GM12891 (cell line): ENCODE results near the gene CDH23.

ENCODE experiments used
- DNase-seq: peaks from one replicate; pipeline ENCODE4 v3.0.0; 2011; ENCODE audit warnings: low spot score; ENCODE audit not compliant: insufficient read length
- FAIRE-seq: peaks from 2 replicates; lab custom pipeline; 2011; peaks lifted over from hg19 to GRCh38; lab: Jason Lieb, UNC
- PAX5 ChIP-seq: IDR thresholded peaks from 2 replicates; pipeline ENCODE4 v1.6.1; 2011; ENCODE audit warnings: low read length, moderate library complexity, mild to moderate bottlenecking; ENCODE audit not compliant: insufficient read depth, severe bottlenecking
- POLR2A ChIP-seq: IDR thresholded peaks from 2 replicates; pipeline ENCODE4 v1.6.1; 2011; ENCODE audit warnings: low read depth, low read length, control low read depth
- POLR2AphosphoS5 ChIP-seq: IDR thresholded peaks from 2 replicates; pipeline ENCODE4 v1.6.1; 2011; ENCODE audit warnings: low read depth, low read length, control low read depth
- POU2F2 ChIP-seq: IDR thresholded peaks from 2 replicates; pipeline ENCODE4 v1.6.1; 2011; ENCODE audit warnings: low read depth, mild to moderate bottlenecking, control low read depth, low read length, moderate library complexity
- SPI1 ChIP-seq: IDR thresholded peaks from 2 replicates; pipeline ENCODE4 v1.6.1; 2011; ENCODE audit warnings: low read depth, low read length, control low read depth
- TAF1 ChIP-seq: IDR thresholded peaks from 2 replicates; pipeline ENCODE4 v1.6.1; 2011; ENCODE audit warnings: low read depth, low read length, control low read depth

The CDH23 gene

GRCh38 chr10:71715026-71715425 is 318.3 kb downstream of the CDH23 start:
- no peak for DNase-seq
- FAIRE-seq: no peak
- TF ChIP-seq TAF1: no peak
- no peak for TF ChIP-seq SPI1
- no peak for TF ChIP-seq POLR2AphosphoS5
- TF ChIP-seq POLR2A: no peak
- TF ChIP-seq POU2F2: no peak
- TF ChIP-seq PAX5: no peak

GRCh38 chr10:71715860-71716259 is 319.1 kb downstream of the CDH23 start:
- DNase-seq (no peak), FAIRE-seq (no peak)
- no peak for TF ChIP-seq POLR2A
- TF ChIP-seq SPI1: no peak
- no peak for TF ChIP-seq POU2F2
- TF ChIP-seq POLR2AphosphoS5: no peak
- TF ChIP-seq TAF1: no peak
- no peak for TF ChIP-seq PAX5

- FAIRE-seq: no peak
- TF ChIP-seq POLR2AphosphoS5 (no peak), POU2F2 (no peak), TAF1 (no peak)
- DNase-seq: no peak
These were observed 319.7 kb downstream of the CDH23 start for GRCh38 chr10:71716426-71716825.

DNA sequence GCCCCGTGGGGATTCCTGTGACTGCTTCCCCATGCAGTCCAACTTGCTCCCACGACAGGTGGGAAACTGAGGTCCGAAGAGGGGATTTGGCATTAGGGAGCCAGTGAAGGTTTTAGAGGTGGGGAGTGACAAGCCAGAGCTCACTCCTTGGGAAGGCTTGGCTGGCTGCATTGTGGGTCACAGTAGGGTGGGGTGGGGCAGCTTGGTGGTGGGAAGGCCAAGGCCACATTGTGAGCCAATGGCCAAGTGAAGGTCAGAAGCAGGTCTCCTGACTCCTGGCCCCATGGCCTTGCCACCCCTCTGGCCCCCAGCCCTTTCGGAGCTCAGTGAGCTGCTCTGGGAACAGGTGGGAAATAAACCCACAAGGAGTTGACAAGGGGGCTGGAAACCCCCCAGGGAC is 320.3 kb downstream of the CDH23 start:
- DNase-seq: no peak
- no peak for TF ChIP-seq POLR2A
- no peak for TF ChIP-seq TAF1
- no peak for TF ChIP-seq POU2F2
- no peak for TF ChIP-seq SPI1
- no peak for TF ChIP-seq PAX5
- TF ChIP-seq POLR2AphosphoS5: no peak
- no peak for FAIRE-seq

DNA sequence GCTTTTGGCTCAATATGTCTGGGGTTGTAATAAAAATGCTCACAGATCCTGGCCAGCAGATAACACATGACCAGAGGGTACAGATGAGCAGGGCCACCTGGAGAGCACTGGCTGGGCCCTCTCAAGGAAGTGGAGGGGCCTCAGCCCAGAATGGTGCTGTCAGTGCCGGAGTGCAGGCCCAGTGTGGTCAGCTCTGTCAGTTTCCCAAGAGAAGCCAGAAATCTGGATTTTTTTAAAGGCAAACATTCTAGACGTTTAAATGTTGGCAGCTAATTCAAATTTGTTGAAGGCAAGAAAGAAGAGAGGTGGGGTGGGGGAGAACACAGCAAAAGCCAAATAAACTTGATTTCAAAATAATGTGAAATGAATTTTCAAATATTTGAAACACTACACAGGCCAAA is 320.8 kb downstream of the CDH23 start:
- TF ChIP-seq POLR2A (no peak), POU2F2 (no peak), PAX5 (no peak), POLR2AphosphoS5 (no peak), SPI1 (no peak), TAF1 (no peak)
- DNase-seq (no peak), FAIRE-seq (no peak)

DNA sequence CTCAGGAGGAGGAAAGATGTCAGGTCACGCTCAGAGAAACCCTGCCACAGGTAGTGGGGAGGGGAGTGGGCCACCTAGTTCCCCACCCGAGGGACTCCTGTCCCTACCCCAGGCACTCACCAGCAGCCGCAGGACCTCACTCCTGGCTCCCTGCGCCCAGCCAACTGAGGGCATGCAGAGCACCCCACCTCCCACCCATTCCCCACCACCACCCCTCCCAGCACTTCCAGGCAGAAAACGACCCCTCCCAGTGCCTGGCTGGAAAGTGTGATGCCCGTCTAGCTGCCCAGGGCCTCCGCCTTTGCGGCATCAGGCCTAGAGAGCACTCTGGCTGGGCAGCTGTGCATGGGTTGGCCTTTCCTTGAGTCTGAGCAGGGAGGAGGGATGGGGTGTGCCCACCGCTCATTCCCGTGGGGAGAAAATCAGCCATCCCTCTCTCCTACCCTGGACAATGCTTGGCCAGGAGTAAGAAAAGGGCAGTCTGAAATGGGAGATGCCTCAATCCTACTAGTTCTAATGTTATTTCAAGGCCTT is 321.5 kb downstream of the CDH23 start:
- FAIRE-seq (no peak), DNase-seq (no peak)
- TF ChIP-seq TAF1: no peak
- TF ChIP-seq SPI1: no peak
- TF ChIP-seq POLR2A: no peak
- TF ChIP-seq POLR2AphosphoS5: no peak
- no peak for TF ChIP-seq PAX5
- no peak for TF ChIP-seq POU2F2

DNA sequence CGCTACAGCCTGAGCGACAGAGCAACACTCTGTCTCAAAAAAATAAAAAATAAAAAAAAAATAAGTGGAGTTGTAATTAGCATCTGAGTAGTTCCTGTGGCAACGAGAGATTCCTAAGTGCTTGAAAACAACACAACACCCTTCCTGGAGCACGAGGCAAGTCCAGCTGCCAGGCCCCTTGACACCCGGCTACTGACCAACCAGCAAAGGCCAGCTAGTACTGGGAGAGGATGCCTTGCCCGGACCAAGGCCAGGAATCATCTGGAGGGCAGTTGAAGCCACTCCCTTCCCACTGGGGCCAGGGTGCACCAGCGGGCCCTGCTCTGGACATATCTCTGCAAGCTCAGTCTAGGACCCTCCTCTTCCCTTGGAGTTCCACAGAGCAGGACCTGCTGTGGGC is 322.3 kb downstream of the CDH23 start:
- no peak for DNase-seq
- TF ChIP-seq SPI1 (no peak), POLR2A (no peak), POU2F2 (no peak), TAF1 (no peak), POLR2AphosphoS5 (no peak), PAX5 (no peak)
- FAIRE-seq: no peak

DNA sequence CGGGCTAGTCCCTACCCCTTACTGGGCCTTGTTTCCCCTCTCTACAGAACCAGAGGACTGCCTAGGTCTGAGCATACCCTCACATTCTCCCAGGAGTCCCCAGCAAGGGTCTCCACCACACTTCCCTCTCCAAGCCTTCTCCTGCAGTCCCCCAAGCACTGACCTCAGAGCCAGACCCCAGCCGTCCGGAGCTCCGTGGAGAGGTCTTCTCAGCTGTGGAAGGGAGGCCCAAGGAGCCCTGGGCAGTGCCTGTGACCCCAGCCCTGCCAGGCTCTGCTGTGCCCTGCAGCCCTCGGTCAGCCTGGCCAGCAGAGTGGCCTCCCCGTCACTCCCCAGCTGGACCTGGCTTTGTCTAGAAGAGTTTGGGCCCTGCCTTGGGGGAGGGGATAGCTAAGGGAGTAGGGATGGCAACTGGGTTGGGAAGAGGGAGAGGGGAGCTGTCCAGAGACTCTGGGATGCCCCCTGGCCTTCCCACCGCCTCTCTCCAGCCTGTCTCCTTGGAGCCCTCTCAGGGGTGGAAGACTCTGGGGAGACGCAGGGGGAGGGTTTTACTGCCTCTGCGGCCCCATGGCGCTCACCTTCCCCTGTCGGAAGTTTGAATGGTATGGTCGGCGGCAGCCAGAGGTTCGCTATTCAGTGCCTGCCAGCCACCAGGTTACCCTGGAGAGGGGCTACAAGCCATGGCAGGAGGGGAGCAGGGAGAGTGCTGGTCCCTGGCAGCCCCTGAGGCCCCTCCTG is 322.9 kb downstream of the CDH23 start, which contains the start of gene C10orf105:
Gene C10orf105, minus strand, starts transcription at position 315 of the 738 bp plus-strand sequence. CDS start 3,441 bp downstream, outside the sequence.
- DNase-seq (no peak), FAIRE-seq (no peak)
- TF ChIP-seq PAX5 (no peak), TAF1 (no peak), POU2F2 (no peak), POLR2A (no peak), SPI1 (no peak)

DNA sequence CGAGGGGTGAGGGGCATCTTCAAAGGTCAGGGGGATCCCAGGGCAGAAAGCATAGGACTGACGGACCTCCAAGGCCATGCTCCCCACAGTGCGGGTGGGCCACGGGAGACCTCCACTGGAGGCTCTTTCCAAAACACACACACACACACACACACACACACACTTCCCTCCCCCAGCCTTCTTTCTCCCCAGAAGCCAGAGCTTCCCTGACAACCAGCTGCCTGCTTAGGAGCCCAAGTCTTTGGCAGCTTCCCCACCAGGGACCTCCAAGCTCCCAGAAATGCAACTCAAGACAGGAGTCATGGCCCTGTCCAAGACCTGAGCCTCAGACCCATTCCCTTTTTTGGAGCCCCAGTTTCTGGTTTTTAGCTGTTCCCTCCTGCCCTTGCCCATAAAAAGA is 323.6 kb downstream of the CDH23 start:
- TF ChIP-seq TAF1 (no peak), PAX5 (no peak), POLR2A (no peak), POLR2AphosphoS5 (no peak), POU2F2 (no peak), SPI1 (no peak)
- FAIRE-seq (no peak), DNase-seq (no peak)

DNA sequence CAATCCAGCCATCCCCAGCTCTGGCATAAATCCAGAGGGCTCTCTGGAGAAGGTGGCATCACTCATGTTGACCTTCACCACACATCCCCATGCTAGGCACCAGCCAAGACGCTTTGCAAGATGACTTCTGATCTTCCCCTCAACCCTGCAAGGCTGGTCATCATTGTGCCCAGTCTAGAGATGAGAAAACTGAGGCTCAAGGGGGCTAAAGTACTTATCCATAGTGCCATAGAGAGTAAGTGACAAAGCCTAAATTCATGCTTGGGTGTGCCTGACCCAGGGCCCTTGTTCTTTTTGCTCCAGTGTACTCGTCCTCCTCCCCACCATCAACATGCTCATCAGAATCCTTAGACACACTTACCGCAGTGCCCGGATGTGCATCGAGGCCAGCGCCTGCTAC is 324.6 kb downstream of the CDH23 start:
- no peak for TF ChIP-seq SPI1
- TF ChIP-seq POLR2AphosphoS5: no peak
- no peak for TF ChIP-seq TAF1
- TF ChIP-seq POU2F2: no peak
- no peak for TF ChIP-seq PAX5
- TF ChIP-seq POLR2A: no peak
- FAIRE-seq: no peak
- DNase-seq: no peak
